Astrocyte (in vitro differentiated cells and primary cell): ENCODE measurements around the gene PELI3.

Experiments
- CTCF ChIP-seq: IDR thresholded peaks from 2 replicates; pipeline ENCODE4 v1.5.1; 2011; ENCODE audit warnings: low read depth, mild to moderate bottlenecking, inconsistent platforms, low read length, moderate library complexity; ENCODE audit not compliant: insufficient read depth
- EZH2 ChIP-seq: IDR thresholded peaks from 2 replicates; pipeline ENCODE4 v1.6.1; 2012; ENCODE audit warnings: mild to moderate bottlenecking, low read length, inconsistent platforms; ENCODE audit not compliant: insufficient read depth

GRCh38 chr11:66426314-66426713, 40.4 kb upstream of the PELI3 start:
- TF ChIP-seq CTCF = no peak
- TF ChIP-seq EZH2 = no peak
